Measurements from ENCODE around the gene PAPLN. TPM values are rescaled to one million over a fixed set of nuclear protein-coding genes. Genes with fewer than 3 reads are reported as not detected.

Gene PAPLN
- total and polyA plus RNA-seq, 2 of the 8 experiments (the other 6 are each of a cell fraction or from before 2014, with no cell fraction given): 14.8 to 25.6 TPM

- Histone ChIP-seq H3K4me1 (replicated peaks in 1 of 4; ENCODE audit: control insufficient read depth in 3 of 4, insufficient read depth in 4 of 4, low read length in 3 of 4) (no peaks in the 10 kb centered on the region), H2BK15ac (ENCODE audit: low read length) (no peak overlapping the region), H3K9me3 (ENCODE audit: insufficient read depth in 2 of 2, low read depth in 1 of 2, low read length in 1 of 2) (no peaks in the 10 kb centered on the region), H2BK5ac (ENCODE audit: low read depth, low read length) (no peak overlapping the region), H3K18ac (ENCODE audit: extremely low read depth, low read length) (no peak overlapping the region), H3K56ac (replicated peaks; ENCODE audit: insufficient read length, low read depth, low read length) (no peak overlapping the region), H3K4me2 (ENCODE audit: insufficient read depth in 1 of 2, low read depth in 2 of 2, low read length in 2 of 2) (no peak overlapping the region), H3K4me3 (ENCODE audit: extremely low read depth in 1 of 4, insufficient read depth in 2 of 4, low read depth in 3 of 4, low read length in 4 of 4) (no peak overlapping the region), H3K27ac (ENCODE audit: low read depth, low read length) (no peak overlapping the region), H2BK12ac (ENCODE audit: low read depth, low read length) (no peak overlapping the region), H3K23me2 (ENCODE audit: low read depth, low read length) (no peaks in the 10 kb centered on the region), H3K36me3 (ENCODE audit: control insufficient read depth in 2 of 4, insufficient read depth in 4 of 4, low read length in 3 of 4) (no peaks in the 10 kb centered on the region), H4K8ac (ENCODE audit: extremely low read depth, insufficient read depth, low read length) (no peak overlapping the region), H3K14ac (ENCODE audit: insufficient read length) (no peak overlapping the region), H3K23ac (ENCODE audit: insufficient read length) (no peak overlapping the region), H3K79me1 (ENCODE audit: low read depth, low read length) (no peaks in the 10 kb centered on the region; the same call in 1 of the 2 replicates), H4K5ac (ENCODE audit: insufficient read length, low read depth, low read length) (no peak overlapping the region), H3K27me3 (replicated peaks in 1 of 4; ENCODE audit: control insufficient read depth in 3 of 4, extremely low read depth in 1 of 4, insufficient read depth in 3 of 4, low read length in 3 of 4) (no peaks in the 10 kb centered on the region), H2BK120ac (replicated peaks; ENCODE audit: low read depth, low read length) (no peak overlapping the region), H4K20me1 (replicated peaks in 1 of 2; ENCODE audit: control insufficient read depth in 1 of 2, insufficient read depth in 2 of 2, low read length in 2 of 2) (no peaks in the 10 kb centered on the region), H4K91ac (replicated peaks; ENCODE audit: insufficient read length, low read length) (no peak overlapping the region), H2AK5ac (ENCODE audit: low read depth, low read length) (no peak overlapping the region), H3K9ac (replicated peaks in 1 of 4; ENCODE audit: extremely low read depth in 1 of 4, low read depth in 3 of 4, low read length in 3 of 4) (no peak overlapping the region), H3K4ac (replicated peaks; ENCODE audit: insufficient read length, low read depth, low read length) (no peak overlapping the region), H2AFZ (ENCODE audit: low read length) (no peak overlapping the region), H2BK20ac (ENCODE audit: low read length) (no peak overlapping the region), H3K79me2 (ENCODE audit: control insufficient read depth in 1 of 2, insufficient read depth in 2 of 2, low read length in 2 of 2) (no peaks in the 10 kb centered on the region)
- POLR2A ChIA-PET (ENCODE audit: partially characterized antibody): interaction anchor here (0.6 to 1.2 kb wide), 3 partner anchors 12 to 147 kb away, joined by 3 read pairs; partner anchors contain the start of gene NUMB
- TF ChIP-seq ZNF274 (IDR thresholded peaks at IDR 0.05; ENCODE audit: borderline replicate concordance, extremely low read depth, low read length): no peak
- TF ChIP-seq, protein P1, sequence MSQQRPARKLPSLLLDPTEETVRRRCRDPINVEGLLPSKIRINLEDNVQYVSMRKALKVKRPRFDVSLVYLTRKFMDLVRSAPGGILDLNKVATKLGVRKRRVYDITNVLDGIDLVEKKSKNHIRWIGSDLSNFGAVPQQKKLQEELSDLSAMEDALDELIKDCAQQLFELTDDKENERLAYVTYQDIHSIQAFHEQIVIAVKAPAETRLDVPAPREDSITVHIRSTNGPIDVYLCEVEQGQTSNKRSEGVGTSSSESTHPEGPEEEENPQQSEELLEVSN (IDR thresholded peaks at IDR 0.05): no peak
- no peak for TF ChIP-seq GABPA (IDR thresholded peaks at IDR 0.05; ENCODE audit: borderline replicate concordance, insufficient read depth, low read length)
- TF ChIP-seq SP4 (IDR thresholded peaks at IDR 0.05; ENCODE audit: low read length): no peak
- no peak for TF ChIP-seq EP300 (IDR thresholded peaks at IDR 0.05; ENCODE audit: borderline replicate concordance in 1 of 2, low read depth in 2 of 2, low read length in 2 of 2)
- no peak for TF ChIP-seq KDM1A (IDR thresholded peaks at IDR 0.05; ENCODE audit: borderline replicate concordance, low read length)
- TF ChIP-seq RAD21 (IDR thresholded peaks at IDR 0.05 in 1 of 2, conservative IDR thresholded peaks at IDR 0.05 in 1 of 2; ENCODE audit: low read depth in 2 of 2, low read length in 2 of 2): no peak
- TF ChIP-seq SAP30 (IDR thresholded peaks at IDR 0.05; ENCODE audit: insufficient read depth, insufficient replicate concordance, low read length): no peak
- no peak for TF ChIP-seq BRCA1 (IDR thresholded peaks at IDR 0.05; ENCODE audit: low read depth, low read length)
- DNase-seq (ENCODE audit: low read depth in 1 of 2, low spot score in 2 of 2) (no peak), FAIRE-seq (no peak)
- 91% methylated on average over 2 of the region's 2 CpGs; no CpG with 5 or more reads in 1 of the 2 experiments for WGBS, 2 experiments (ENCODE audit: extremely low coverage in 1 of 2, insufficient coverage in 1 of 2, insufficient read length in 1 of 2, insufficient replicate concordance in 2 of 2, low coverage in 1 of 2, low lambda C conversion rate in 2 of 2, missing lambda C conversion rate in 1 of 2)
- CTCF ChIA-PET (ENCODE audit: partially characterized antibody): no interaction called here
Measured at GRCh38 chr14:73311708-73312030, 74.4 kb downstream of the PAPLN start.

Data from H1 (cell line).